ENCODE results near the gene PIK3R2. TPM values are rescaled to one million over a fixed set of nuclear protein-coding genes. Genes with fewer than 3 reads are reported as not detected.

Gene PIK3R2
- total RNA-seq, 1 donor from 2014 or later: 34.5 TPM

DNA sequence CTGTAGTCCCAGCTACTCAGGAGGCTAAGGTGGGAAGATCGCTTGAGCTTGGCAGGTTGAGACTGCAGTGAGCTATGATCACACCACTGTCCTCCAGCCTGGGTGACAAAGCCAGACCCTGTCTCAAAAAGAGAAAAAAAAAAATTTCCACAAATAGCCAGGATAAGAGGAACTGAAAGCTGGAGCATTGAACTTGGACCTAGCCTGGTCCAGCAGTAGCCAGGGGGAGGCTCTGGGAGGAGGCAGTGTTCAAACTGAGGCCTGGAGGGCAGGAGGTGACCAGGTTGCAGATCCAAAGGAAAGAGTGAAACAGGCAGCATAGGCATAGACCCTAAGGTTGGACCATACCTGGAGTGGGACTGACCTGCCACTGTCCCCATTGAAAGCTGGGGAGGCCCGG is 26.9 kb upstream of the PIK3R2 start:
- no peak for DNase-seq

DNA sequence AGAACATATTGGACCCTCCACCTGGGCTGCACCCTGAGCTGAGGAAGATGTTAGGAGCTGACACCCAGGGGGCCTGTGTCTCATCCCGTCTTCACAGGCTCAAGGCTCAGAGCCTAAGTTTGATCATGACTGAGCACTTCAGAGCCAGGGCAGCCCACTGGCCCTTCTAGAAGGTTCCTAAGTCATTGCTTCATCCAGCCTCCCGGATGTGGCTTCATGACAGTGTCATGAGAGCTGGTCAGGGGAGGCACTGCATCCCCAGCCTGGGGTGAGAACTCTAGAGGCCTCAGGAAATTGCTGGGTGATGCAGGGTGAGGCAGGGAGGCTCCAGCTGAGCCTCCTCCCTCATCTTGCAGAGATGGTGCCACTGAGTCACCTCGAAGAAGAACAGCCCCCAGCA is 24.9 kb upstream of the PIK3R2 start:
- DNase-seq: no peak

DNA sequence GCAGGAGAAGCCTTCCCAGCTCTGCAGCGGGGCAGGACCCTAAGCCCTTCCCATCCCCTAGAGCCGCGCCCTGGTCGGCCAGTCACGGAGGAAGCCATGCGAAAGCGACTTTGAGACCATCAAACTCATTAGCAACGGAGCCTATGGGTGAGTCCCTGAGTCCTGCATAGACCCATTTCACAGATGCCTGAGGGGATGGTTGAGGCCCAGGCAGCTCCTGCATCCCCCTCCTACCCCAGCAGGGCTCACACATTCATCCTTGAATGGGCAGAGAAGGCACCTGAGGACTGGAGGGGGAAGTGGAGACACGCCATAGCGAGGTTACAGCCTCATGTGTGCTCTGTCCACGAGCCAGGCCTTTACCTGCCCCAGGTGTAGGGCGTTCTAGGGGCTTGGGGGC is 24.2 kb upstream of the PIK3R2 start:
- no peak for DNase-seq

DNA sequence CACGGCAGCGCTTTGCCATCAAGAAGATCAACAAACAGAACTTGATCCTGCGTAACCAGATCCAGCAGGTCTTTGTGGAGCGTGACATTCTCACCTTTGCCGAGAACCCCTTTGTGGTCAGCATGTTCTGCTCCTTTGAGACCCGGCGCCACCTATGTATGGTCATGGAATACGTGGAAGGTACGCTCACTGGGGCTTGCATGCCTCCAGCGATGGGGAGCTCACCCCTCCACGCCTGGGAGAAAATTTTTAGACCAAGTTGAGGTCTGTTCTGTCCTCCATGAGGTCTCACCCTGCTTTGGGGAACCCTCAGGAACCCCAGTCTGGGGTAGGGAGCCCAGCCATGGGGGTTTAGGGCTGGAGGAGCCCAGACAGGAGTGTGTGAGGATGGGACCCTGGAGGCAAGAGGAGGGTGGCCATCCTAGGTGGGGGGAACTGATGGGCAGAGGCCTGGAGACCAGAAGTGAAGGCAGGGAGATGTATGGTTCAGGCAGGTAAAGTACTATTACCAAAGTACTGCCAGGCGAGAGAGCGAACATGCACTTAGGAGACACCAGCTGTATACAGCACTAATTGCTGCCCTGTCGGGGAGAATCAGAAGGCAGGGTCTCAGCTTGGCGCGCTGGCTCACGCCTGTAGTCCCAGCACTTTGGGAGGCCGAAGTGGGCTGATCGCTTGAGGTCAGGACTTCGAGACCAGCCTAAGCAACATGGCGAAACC is 22.3 kb upstream of the PIK3R2 start:
- no peak for DNase-seq

DNA sequence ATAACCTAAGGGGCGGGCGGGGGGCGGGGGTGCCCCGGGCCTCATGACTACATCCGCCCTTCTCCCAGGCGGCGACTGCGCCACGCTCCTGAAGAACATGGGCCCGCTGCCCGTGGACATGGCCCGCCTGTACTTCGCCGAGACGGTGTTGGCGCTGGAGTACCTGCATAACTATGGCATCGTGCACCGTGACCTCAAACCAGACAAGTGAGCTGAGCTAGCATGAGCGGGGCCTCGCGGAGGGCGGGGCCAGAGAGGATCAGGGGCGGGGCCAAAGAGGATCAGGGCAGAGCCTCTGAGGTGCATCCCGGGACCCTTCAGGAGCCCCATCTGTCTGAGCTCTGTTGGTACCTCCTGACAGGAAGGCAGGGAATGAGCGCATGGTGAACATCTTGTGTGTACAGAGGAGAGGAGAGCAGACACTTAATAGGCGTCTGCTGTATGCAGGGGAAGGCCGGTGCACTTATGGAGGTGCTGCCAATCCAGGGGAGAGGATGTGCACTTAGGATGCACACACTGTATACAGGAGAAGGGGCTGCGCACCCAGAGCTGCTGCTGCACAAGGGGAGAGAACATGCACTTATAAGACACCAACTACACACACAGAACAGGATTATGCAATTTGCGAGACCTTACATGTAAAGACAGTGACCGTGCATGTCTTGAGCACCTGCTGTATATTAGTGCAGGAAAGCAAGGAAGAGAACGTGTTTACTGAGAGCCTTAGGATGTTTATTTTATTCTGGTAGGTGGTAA is 20.9 kb upstream of the PIK3R2 start:
- DNase-seq: no peak

DNA sequence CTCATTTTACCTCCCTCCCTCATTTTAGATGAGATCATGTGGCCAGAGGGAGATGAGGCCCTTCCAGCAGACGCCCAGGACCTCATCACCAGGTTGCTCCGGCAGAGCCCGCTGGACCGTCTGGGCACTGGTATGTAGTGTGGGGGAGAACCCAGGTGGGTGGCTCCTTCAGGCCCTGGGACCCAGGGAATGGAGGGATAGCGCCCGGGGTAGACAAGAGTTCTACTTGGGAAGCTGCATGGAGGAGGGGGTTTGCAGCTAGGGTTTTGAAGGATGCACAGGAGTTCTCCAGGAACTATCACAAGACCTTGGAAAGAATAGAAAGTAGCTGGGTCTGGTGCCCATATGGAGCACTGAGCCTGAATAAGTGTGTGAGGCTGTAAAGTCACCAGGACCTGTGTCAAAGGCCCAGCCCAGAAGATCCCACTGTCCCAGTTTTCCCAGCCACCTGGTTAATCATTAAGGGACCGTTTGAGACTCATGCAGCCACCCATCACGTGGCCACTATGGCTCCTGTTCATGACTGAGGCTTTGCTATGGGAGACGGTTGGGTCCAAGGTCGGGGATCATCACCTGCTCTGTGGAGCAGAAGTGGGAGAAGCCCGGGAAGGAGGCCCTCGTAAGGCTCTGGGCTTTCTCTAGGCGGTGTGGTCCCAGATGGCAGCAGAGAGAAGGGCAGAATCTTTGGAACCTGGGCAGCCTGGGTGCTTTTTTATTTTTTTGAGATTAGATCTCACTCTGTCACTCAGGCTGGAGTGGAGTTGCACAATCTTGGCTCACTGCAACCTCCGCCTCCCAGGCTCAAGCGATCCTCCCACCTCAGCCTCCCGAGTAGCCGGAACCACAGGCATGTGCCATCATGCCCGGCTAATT is 17.0 kb upstream of the PIK3R2 start:
- DNase-seq: no peak

DNA sequence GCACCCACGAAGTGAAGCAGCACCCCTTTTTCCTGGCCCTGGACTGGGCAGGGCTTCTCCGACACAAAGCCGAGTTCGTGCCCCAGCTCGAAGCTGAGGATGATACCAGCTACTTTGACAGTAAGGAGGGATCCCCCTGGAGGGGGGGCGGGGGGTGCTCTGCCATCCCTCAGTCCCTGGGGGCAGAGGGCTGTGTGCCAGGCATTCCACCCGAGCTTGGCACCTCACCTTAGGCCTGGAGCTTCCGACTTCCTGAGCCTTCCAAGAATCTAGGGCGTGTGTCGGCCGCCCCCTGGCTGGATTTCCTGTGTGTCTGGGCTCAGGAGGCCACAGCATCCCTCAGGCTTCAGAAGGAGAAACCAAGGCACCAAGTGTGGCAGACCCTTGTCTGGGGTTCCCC is 15.7 kb upstream of the PIK3R2 start:
- DNase-seq: no peak

DNA sequence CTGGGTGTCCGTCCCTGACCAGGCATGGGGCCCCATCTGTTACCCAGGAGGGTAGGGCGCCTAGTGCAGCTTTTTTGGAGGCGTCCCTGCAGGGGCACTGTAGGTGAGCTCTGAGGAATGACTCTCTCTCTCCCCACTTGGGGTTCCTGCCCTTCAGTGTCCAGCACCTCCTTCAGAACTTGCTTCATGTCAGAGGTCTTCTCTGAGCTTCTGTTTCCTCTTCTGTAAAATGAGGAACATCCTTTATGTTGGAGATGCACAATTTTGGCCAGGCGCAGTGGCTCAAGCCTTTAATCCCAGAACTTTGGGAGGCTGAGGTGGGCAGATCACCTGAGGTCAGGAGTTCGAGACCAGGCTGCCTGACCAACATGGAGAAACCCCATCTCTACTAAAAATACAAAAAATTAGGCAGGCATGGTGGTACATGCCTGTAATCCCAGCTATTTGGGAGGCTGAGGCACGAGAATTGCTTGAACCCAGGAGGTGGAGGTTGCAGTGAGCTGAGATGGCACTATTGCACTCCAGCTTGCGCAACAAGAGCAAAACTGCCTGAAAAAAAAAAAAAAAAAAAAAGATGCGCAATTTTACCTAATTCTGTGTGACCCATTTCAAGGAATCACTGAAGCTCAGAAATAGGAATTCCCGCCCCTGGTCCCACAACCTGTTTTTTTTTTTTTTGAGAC is 15.2 kb upstream of the PIK3R2 start:
- DNase-seq: no peak

DNA sequence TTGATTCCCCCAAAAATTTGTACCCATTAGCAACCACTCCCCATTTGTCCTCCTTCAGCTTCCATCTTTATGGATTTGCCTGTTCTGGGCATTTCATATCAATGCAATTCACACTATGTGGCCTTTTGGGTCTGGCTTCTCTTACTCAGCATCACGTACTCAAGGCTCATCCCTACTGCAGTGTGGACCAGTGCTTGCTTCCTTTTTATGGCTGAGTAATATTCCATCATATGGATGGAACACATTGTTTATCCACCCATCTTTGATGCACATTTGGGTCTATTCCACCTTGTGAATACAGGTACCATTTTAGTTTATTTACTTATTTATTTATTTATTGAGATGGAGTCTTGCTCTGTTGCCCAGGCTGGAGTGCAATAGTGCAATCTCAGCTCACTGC is 12.5 kb upstream of the PIK3R2 start:
- DNase-seq: no peak

DNA sequence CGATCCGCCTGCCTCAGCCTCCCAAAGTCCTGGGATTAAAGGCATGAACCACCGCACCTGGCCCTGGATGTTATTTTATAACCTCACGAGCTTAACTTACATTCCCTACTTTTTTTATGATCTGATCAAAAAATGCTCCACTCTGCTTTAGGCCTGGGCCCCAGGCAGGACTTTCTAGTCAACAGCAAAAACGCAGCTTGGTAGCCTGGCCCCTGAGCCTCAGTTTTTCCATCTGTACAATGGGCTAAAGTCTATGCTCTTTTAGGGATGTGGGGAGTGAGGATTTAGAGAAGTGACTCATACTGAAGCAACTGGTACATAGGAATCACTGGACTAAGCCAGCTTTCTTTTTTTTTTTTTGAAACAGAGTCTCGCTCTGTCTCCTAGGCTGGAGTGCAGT is 11.9 kb upstream of the PIK3R2 start:
- DNase-seq: no peak

DNA sequence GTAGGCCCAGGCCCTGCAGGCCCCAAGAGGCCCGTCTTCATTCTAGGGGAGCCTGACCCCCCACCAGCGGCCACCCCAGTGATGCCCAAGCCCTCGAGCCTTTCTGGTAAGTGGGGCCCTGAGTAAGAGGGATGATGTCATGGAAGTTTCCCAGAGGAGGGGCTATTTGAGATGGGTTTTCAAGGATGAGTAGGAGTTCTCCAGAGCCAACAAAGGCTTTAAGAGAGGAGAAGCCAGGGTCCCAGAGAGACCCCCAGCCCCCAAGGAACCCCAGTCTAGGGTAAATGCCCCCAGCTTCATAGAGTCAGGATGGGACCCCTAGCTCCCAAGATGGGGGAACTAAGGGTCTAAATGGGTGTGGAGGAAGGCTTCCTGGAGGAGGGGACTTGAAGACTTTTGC is 9.1 kb upstream of the PIK3R2 start:
- no peak for DNase-seq

DNA sequence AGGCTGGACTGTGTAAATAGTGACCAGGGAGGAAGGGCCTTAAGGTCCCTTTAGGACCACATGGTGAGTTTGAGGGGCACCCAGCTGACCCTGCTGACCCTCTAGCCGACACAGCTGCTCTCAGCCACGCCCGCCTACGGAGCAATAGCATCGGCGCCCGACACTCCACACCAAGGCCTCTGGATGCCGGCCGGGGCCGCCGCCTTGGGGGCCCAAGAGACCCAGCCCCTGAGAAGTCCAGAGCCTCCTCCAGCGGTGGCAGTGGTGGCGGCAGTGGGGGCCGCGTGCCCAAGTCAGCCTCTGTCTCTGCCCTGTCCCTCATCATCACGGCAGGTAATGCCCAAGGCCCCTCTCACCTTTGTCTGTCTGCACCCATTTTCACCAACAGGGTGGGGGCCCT is 8.6 kb upstream of the PIK3R2 start:
- DNase-seq: no peak

DNA sequence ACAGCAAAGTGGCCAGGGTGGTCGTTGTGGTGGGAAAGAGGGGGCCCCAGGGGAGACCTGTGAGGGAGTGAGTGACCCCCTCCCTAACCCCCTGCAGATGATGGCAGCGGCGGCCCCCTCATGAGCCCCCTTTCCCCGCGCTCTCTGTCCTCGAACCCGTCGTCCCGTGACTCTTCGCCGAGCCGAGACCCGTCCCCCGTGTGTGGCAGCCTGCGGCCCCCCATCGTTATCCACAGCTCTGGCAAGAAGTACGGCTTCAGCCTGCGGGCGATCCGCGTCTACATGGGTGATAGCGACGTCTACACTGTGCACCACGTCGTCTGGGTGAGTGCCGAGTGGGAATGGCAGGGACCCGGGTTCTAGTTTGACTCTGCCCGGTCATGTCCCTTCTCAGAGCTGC is 8.1 kb upstream of the PIK3R2 start:
- DNase-seq: no peak

DNA sequence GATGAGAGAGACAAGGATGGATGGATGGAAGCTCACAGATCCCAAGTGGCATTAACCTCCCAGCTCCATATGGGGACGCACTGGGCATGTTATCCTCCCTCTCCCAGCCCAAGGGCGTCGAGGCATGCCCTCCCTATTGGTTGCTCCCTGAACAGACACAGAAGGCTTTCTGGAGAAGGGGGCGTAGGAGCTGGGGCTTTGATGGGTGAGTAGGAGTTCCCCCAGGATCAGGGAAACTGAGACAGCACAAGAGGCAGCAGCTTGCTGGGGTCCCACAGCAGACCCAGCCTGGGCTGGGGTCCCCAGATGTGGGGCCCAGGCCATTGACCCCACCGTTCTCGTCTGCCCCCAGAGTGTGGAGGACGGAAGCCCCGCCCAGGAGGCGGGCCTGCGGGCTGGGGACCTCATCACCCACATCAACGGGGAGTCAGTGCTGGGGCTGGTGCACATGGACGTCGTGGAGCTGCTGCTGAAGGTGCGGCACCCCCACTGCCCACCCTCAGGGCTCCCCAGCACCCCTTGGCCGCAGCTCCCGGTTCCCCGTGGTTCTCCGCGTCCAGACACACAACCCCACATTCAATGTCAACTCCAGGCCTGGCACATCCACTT is 7.5 kb upstream of the PIK3R2 start:
- DNase-seq: no peak

DNA sequence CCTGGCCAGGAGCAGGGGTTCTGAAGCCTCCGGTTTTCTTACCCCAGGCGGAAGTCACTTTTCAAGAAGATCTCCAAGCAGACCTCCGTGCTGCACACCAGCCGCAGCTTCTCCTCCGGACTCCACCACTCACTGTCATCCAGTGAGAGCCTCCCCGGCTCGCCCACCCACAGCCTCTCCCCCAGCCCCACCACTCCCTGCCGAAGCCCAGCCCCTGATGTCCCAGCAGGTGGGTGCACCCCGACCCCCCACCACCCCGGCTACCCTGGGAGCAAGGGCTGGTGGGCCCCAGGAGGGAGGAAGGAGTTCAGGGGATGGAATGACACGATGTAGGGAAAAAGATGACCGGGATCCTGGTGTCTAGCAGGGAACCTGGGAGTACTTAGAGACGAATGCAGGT is 5.6 kb upstream of the PIK3R2 start:
- DNase-seq: no peak

DNA sequence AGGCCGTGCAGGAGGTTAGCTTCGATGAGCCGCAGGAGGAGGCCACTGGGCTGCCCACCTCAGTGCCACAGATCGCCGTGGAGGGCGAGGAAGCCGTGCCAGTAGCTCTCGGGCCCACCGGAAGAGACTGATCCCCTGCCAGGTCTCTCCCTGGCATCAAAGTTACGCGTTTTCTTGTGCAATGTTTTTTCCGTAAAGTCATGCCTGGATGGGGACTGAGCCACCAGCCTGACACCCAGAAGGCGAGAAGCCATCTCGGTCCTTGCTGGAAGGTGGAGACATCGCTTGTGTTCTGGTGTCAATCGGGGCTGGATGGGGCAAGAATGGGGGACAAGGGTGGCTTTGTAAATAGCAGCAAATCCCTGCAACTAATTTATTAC is 3.4 kb upstream of the PIK3R2 start:
- no peak for DNase-seq

DNA sequence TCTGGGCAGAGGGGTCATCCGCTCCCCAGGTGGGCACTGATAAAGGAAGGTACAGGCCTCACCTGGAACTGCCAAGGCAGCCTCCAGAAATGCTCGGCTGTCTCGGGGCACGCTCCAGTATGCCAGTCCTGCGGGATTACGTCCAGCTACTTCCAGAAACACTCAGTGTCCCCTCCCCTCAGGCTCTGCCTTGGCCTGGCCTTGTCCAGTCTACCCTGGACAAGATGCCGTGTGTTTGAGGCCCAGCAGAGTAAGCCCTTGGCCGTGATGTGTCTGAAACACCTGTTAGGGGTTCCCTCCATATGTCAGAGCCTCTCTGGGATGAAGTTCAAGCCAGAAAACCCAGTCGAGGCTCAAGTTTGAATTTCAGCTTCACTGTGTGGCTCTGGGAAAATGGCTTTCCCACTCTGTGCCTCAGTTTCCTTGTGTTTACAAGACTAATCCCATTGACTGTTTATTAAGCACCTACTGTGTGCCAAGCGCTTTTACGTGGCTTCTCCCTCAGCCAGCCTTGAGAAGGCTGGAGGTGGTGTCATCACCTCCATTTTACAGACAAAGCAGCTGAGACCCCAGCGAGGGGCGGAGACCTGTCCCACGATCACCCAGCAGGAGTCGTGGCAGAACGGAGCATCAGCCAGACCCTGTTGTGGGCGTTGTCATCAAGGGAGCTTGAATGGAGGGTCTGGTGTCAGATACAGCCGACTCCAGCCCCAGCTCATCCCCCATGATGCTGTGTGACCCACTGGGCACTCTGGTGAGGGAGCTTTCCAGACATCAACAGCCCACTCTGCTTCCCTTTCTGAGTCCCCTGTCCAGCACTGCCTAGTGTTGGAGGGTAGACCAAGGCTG is 2.0 kb upstream of the PIK3R2 start:
- no peak for DNase-seq

DNA sequence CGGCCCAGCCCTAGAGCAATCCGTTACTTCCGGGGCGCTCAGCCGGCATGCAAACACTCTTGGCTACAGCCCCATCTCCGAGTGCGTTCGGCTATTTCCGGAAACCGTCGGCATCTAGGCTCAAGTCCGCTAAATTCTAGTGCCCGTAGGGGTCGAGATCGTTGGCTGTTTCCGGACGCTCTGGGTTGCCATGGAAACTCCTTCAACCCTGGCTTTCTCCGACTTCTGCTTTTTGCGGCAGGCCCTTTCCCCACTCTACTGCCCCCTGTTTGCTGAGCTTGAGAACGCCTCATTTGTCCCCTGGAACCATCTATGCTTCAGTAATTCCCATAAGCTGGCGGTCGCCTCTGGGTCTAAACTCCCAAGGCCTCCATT is 534 bp upstream of the PIK3R2 start:
- peak; percentile 98 for DNase-seq

DNA sequence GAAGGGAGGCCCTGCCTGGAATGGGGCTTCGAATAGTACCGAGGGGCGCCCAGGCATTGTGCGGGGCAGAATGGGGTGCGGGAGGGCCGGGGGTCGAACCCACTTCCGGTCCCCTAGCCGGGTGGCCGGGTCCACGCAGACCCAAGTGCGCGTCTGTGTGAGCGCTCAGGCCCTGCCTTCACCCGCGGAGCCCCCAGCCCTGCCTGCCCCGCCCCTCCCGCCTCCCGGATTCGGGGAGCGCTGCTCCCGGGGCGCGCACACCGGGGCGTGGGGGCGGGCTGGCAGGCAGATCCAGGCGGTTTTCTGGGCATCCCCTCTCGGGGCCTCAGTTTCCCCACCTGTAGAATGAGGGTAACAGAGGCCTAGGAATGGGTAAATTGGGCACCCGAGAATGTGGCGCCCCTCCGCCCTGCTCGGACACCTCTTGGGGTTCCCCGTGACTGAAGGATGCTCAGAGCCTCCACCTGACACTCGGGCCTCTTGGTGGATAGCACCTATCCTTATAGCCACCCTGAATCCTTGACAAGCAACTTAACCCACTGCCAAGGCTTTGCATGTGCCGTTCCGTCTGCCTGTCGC is 682 bp downstream of the PIK3R2 start:
- no peak for DNase-seq

Data from tongue (tissue), 2 donors.